A549 (cell line): ENCODE measurements around the gene ATG4B.

Experiments used
- BHLHE40 ChIP-seq: IDR thresholded peaks from 2 replicates; pipeline ENCODE4 v1.6.1; 2012; ENCODE audit warnings: low read depth, low read length, inconsistent platforms
- RAD21 ChIP-seq, 2 experiments: fragments of >200 bp in 1 of 2; sonication (Bioruptor Twin) in 1 of 2; formaldehyde crosslinking in 1 of 2; IDR thresholded peaks in 1 of 2; conservative IDR thresholded peaks in 1 of 2; 2 replicates in 1 of 2; 3 replicates in 1 of 2; pipeline ENCODE4 v1.6.1; 2012 to 2018; ENCODE audit warnings: inconsistent platforms in 1 of 2
- ZNF302 ChIP-seq: fragments of 250-450 bp; sonication (Bioruptor Pico); IDR thresholded peaks from 2 replicates; pipeline ENCODE4 v1.9.0; 2021; ENCODE audit warnings: inconsistent platforms, mild to moderate bottlenecking, moderate library complexity
- TF ChIP-seq, protein P1 (sequence below): fragments of >200 bp; sonication (Bioruptor Twin); formaldehyde crosslinking; IDR thresholded peaks from 3 replicates; pipeline ENCODE4 v1.5.1; 2016

DNA sequence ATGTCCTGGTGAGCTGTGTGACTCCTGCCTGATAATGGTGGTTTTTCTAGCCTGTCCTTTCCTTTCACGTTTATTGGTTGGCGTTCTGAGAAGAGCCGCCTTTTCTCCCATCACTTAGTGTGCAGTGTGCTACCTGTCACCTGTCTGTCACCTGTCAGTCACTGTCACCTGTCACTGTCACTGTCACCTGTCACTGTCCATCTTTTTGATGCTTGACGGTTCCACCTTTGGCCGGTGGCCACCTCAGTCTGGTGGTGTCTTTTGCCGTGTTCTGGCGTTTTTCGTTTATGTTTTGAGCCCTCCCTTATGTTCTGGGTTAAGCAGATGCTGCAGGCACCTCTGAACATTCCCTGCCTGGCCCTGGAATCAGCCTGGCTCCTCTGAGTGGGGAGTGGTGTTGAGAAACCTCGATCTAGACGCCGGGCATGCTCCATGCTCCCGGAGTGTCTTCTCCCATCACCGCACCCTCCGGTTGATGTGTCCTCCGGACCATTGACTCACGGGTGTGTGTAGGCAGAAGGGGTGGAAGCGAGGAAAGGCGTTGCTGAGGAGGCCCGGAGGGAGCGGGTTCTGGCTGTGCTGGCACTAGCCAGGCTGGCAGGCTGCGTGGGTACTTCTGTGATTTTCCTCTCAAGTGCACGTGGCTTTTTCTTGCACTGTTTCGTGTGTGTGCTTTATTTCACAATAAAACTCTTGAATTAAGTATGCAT, 28.4 kb downstream of the ATG4B start:
- no peak for TF ChIP-seq BHLHE40
- TF ChIP-seq ZNF302 (CRISPR knock-in tag), result no peak
- TF ChIP-seq, protein P1, sequence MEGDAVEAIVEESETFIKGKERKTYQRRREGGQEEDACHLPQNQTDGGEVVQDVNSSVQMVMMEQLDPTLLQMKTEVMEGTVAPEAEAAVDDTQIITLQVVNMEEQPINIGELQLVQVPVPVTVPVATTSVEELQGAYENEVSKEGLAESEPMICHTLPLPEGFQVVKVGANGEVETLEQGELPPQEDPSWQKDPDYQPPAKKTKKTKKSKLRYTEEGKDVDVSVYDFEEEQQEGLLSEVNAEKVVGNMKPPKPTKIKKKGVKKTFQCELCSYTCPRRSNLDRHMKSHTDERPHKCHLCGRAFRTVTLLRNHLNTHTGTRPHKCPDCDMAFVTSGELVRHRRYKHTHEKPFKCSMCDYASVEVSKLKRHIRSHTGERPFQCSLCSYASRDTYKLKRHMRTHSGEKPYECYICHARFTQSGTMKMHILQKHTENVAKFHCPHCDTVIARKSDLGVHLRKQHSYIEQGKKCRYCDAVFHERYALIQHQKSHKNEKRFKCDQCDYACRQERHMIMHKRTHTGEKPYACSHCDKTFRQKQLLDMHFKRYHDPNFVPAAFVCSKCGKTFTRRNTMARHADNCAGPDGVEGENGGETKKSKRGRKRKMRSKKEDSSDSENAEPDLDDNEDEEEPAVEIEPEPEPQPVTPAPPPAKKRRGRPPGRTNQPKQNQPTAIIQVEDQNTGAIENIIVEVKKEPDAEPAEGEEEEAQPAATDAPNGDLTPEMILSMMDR, result no peak; the same call in 2 of the 3 replicates
- no peak for TF ChIP-seq RAD21 (conservative IDR thresholded peaks at IDR 0.05 in 1 of 2, IDR thresholded peaks at IDR 0.05 in 1 of 2)
